HG03066 (cell line): ENCODE measurements around the gene LINGO3.

ENCODE experiments used
- ATAC-seq: cut with Tn5 transposase; IDR thresholded peaks from one replicate; pipeline ENCODE4 v1.9.1; 2021; ENCODE audit warnings: low read depth; ENCODE audit not compliant: unreplicated experiment

The LINGO3 gene

GRCh38 chr19:2339644-2340310 lies 31.8 kb upstream of the LINGO3 start:
- ATAC-seq: no peak

- no peak for ATAC-seq
These were observed 31.0 kb upstream of the LINGO3 start for GRCh38 chr19:2338751-2339643.

- no peak for ATAC-seq
These were observed 30.2 kb upstream of the LINGO3 start for GRCh38 chr19:2338055-2338615.

- no peak for ATAC-seq
These were observed 29.4 kb upstream of the LINGO3 start for GRCh38 chr19:2337329-2337707.

- no peak for ATAC-seq
These were observed 28.8 kb upstream of the LINGO3 start for GRCh38 chr19:2336528-2337328.

GRCh38 chr19:2335848-2336247 lies 27.9 kb upstream of the LINGO3 start:
- no peak for ATAC-seq

GRCh38 chr19:2334986-2335846 lies 27.3 kb upstream of the LINGO3 start:
- no peak for ATAC-seq

GRCh38 chr19:2334426-2334825 lies 26.5 kb upstream of the LINGO3 start:
- no peak for ATAC-seq

GRCh38 chr19:2333807-2334211 lies 25.9 kb upstream of the LINGO3 start:
- no peak for ATAC-seq

GRCh38 chr19:2333027-2333806 lies 25.3 kb upstream of the LINGO3 start:
- ATAC-seq: no peak

- peak; percentile 49 for ATAC-seq
These were observed 24.5 kb upstream of the LINGO3 start for GRCh38 chr19:2332341-2333026.

GRCh38 chr19:2331601-2332246 lies 23.8 kb upstream of the LINGO3 start:
- no peak for ATAC-seq

GRCh38 chr19:2330632-2331284 lies 22.8 kb upstream of the LINGO3 start:
- ATAC-seq: no peak

- ATAC-seq: no peak
These were observed 22.3 kb upstream of the LINGO3 start for GRCh38 chr19:2330255-2330631.

GRCh38 chr19:2329501-2329916 lies 21.6 kb upstream of the LINGO3 start:
- no peak for ATAC-seq

- no peak for ATAC-seq
These were observed 21.2 kb upstream of the LINGO3 start for GRCh38 chr19:2329149-2329478.

GRCh38 chr19:2328401-2329148 lies 20.6 kb upstream of the LINGO3 start, which contains the start of the genes LSM7 and SPPL2B:
LSM7 (minus strand) TSS chr19:2328586; CDS start chr19:2328566, 20 bp downstream.
SPPL2B (plus strand) TSS chr19:2328684; CDS start chr19:2328710, 26 bp downstream.
- ATAC-seq: no peak
